ENCODE results near the gene TFPT. TPM values are rescaled to one million over a fixed set of nuclear protein-coding genes. Genes with fewer than 3 reads are reported as not detected.

TFPT gene
- total and polyA plus RNA-seq, 2 of the 13 experiments (the other 11 are each of a cell fraction or from before 2014, with no cell fraction given), result 8.4 to 10.7 TPM

GRCh38 chr19:54137699-54138488 is 22.4 kb upstream of the TFPT start, which contains the start of gene CNOT3 (continued):
- no peak for TF ChIP-seq ZNF619 (CRISPR knock-in tag; IDR thresholded peaks at IDR 0.05)
- no peak; the same call in 1 of the 2 replicates for TF ChIP-seq SIN3B (IDR thresholded peaks at IDR 0.05; ENCODE audit: low read length)
- TF ChIP-seq ZKSCAN8 (CRISPR knock-in tag; IDR thresholded peaks at IDR 0.05; ENCODE audit: borderline replicate concordance), result no peak
- TF ChIP-seq POLR2A (IDR thresholded peaks at IDR 0.05; ENCODE audit: insufficient read depth in 1 of 2, low read depth in 2 of 2, low read length in 2 of 2), result peak; percentile 78 to 82
- TF ChIP-seq THAP7 (CRISPR knock-in tag; IDR thresholded peaks at IDR 0.05), result no peak
- no peak for TF ChIP-seq ZFP1 (CRISPR knock-in tag; IDR thresholded peaks at IDR 0.05)
- no peak for TF ChIP-seq ZNF503 (CRISPR knock-in tag; IDR thresholded peaks at IDR 0.05)
- TF ChIP-seq CCAR2 (optimal IDR thresholded peaks at IDR 0.05; ENCODE audit: low read depth, low read length), result no peak
- TF ChIP-seq ZBTB38 (CRISPR knock-in tag; IDR thresholded peaks at IDR 0.05), result no peak
- no peak for TF ChIP-seq DR1 (CRISPR knock-in tag; IDR thresholded peaks at IDR 0.05)
- peak; percentile 51; the same call in 1 of the 2 replicates for TF ChIP-seq SAP130 (CRISPR knock-in tag; IDR thresholded peaks at IDR 0.05; ENCODE audit: low read depth)
- no peak for TF ChIP-seq NCOA5 (CRISPR knock-in tag; IDR thresholded peaks at IDR 0.05)
- no peak for TF ChIP-seq ZNF839 (CRISPR knock-in tag; IDR thresholded peaks at IDR 0.05; ENCODE audit: borderline replicate concordance)
- TF ChIP-seq KLF16 (CRISPR knock-in tag; IDR thresholded peaks at IDR 0.05), result peak in 1 of 2 experiments; percentile 37; a peak in 1 of 4 replicates
- no peak for TF ChIP-seq PHF5A (CRISPR knock-in tag; IDR thresholded peaks at IDR 0.05; ENCODE audit: low read depth, unreplicated experiment)
- no peak for TF ChIP-seq ARNT (IDR thresholded peaks at IDR 0.05)
- no peak for TF ChIP-seq ZNF275 (CRISPR knock-in tag; IDR thresholded peaks at IDR 0.05; ENCODE audit: borderline replicate concordance)
- 0 out of 2 replicates have a peak, but pooled peaks have one; percentile 29 for TF ChIP-seq NAIF1 (CRISPR knock-in tag; IDR thresholded peaks at IDR 0.05; ENCODE audit: borderline replicate concordance)
- no peak for TF ChIP-seq TBX3 (IDR thresholded peaks at IDR 0.05; ENCODE audit: borderline replicate concordance)
- TF ChIP-seq ZNF354B (CRISPR knock-in tag; IDR thresholded peaks at IDR 0.05), result no peak
- no peak for TF ChIP-seq ARNT2 (CRISPR knock-in tag; IDR thresholded peaks at IDR 0.05; ENCODE audit: low read depth)
- TF ChIP-seq ZNF432 (CRISPR knock-in tag; IDR thresholded peaks at IDR 0.05; ENCODE audit: borderline replicate concordance), result no peak
- TF ChIP-seq SRF (IDR thresholded peaks at IDR 0.05; ENCODE audit: low read depth, low read length), result no peak
- TF ChIP-seq ZUFSP (CRISPR knock-in tag; IDR thresholded peaks at IDR 0.05; ENCODE audit: borderline replicate concordance), result no peak
- no peak for TF ChIP-seq ZNF251 (CRISPR knock-in tag; IDR thresholded peaks at IDR 0.05)
- TF ChIP-seq ZNF382 (CRISPR knock-in tag; IDR thresholded peaks at IDR 0.05; ENCODE audit: borderline replicate concordance), result no peak
- TF ChIP-seq PAF1 (CRISPR knock-in tag; IDR thresholded peaks at IDR 0.05), result no peak
